AG10803 (cell line): ENCODE results near the gene ZNF700.
"Not testable (repeated sequence)": the region's sequence is repeated elsewhere in the genome, so short reads cannot be mapped to it uniquely, and the experiment has no call there.

Experiments
- DNase-seq: peaks from one replicate; pipeline ENCODE4 v3.0.0; 2010; ENCODE audit warnings: low read depth
- H3K4me3 ChIP-seq: 2 replicates; pipeline ENCODE4 v1.5.1; 2011; ENCODE audit warnings: mild to moderate bottlenecking, low read length, control low read depth
- TF ChIP-seq, protein P1 (sequence below): conservative IDR thresholded peaks from 2 replicates; pipeline ENCODE4 v1.5.1; 2011; ENCODE audit warnings: mild to moderate bottlenecking, low read length, control low read depth, inconsistent platforms

ZNF700 gene

DNA sequence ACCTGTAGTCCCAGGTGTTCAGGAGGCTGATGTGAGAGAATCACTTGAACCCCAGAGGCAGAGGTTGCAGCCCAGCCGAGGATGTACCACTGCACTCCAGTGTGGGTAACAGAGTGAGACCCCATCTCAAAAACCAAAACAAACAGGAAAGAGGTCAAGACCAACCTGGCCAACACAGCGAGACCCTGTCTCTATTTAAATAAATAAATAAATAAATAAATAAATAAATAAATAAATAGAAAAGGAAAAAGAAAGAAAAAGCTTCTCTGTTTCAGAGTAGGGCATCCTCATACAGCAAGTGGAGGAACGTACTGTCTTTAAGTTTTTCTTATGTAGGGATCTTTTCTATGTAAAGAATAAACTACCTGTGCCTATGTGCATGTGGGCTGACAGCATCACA is 2.3 kb downstream of the ZNF700 start:
- no peak for DNase-seq
- no peak overlapping the region for H3K4me3 ChIP-seq

DNA sequence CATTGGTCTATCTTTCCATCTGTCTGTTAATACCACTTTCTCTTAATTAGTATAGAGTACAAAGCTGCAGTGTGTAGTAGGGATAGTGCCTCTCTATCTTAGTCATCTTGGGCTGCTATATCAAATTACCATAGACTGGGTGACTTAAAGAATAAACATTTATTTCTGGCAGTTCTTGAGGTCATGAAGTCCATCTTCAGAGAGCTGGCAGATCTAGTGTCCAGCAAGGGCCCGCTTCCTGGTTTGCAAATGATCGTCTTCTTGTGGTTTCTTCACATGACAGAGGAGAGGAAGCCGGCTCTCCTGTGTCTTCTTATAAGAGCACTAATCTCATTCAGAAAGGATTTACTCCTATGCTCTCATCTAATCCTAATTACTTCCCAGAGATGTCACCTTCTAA is 6.1 kb downstream of the ZNF700 start:
- no peak overlapping the region for H3K4me3 ChIP-seq
- DNase-seq = no peak
- TF ChIP-seq, protein P1, sequence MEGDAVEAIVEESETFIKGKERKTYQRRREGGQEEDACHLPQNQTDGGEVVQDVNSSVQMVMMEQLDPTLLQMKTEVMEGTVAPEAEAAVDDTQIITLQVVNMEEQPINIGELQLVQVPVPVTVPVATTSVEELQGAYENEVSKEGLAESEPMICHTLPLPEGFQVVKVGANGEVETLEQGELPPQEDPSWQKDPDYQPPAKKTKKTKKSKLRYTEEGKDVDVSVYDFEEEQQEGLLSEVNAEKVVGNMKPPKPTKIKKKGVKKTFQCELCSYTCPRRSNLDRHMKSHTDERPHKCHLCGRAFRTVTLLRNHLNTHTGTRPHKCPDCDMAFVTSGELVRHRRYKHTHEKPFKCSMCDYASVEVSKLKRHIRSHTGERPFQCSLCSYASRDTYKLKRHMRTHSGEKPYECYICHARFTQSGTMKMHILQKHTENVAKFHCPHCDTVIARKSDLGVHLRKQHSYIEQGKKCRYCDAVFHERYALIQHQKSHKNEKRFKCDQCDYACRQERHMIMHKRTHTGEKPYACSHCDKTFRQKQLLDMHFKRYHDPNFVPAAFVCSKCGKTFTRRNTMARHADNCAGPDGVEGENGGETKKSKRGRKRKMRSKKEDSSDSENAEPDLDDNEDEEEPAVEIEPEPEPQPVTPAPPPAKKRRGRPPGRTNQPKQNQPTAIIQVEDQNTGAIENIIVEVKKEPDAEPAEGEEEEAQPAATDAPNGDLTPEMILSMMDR = no peak

More for the DNA sequence above, 2.3 kb downstream of the ZNF700 start:
- TF ChIP-seq, protein P1 = no peak

DNA sequence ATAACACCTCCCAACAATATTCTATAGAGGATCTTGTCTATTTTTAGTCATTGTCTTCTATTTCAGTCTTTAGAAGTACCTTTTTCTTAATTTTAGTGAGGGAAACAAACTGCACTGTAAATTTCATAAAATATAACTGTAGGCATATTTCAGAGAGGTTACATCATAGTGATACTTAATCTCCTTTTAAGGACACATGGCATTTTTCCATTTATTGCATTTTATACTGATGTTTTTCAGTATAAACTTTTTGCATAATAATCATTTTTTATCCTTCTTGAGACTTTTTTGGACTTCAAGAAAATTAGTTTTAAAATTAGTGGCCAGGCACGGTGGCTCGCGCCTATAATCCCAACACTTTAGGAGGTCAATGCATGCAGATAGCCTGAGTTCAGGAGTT is 6.6 kb downstream of the ZNF700 start:
- TF ChIP-seq, protein P1 = no peak
- no peak for DNase-seq
- no peak overlapping the region for H3K4me3 ChIP-seq

- not testable (repeated sequence) for DNase-seq, H3K4me3 ChIP-seq
These were observed 10.9 kb downstream of the ZNF700 start for GRCh38 chr19:11935829-11936228.

GRCh38 chr19:11938383-11938782 is 13.5 kb downstream of the ZNF700 start:
- DNase-seq, H3K4me3 ChIP-seq: not testable (repeated sequence)

DNA sequence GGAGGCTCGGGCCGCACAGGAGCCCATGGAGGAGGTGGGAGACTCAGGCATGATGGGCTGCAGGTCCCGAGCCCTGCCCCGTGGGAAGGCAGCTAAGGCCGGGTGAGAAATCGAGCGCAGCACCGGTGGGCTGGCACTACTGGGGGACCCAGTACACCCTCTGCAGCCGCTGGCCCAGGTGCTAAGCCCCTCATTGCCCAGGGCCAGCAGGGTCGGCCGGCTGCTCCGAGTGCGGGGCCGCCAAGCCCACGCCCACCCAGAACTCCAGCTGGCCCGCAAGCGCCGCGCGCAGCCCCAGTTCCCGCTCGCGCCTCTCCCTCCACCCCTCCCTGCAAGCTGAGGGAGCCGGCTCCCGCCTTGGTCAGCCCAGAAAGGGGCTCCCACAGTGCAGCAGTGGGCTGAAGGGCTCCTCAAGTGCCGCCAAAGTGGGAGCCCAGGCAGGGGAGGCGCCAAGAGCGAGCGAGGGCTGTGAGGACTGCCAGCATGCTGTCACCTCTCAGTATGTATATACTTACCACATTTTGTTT is 16.5 kb downstream of the ZNF700 start:
- DNase-seq, H3K4me3 ChIP-seq: not testable (repeated sequence)

DNA sequence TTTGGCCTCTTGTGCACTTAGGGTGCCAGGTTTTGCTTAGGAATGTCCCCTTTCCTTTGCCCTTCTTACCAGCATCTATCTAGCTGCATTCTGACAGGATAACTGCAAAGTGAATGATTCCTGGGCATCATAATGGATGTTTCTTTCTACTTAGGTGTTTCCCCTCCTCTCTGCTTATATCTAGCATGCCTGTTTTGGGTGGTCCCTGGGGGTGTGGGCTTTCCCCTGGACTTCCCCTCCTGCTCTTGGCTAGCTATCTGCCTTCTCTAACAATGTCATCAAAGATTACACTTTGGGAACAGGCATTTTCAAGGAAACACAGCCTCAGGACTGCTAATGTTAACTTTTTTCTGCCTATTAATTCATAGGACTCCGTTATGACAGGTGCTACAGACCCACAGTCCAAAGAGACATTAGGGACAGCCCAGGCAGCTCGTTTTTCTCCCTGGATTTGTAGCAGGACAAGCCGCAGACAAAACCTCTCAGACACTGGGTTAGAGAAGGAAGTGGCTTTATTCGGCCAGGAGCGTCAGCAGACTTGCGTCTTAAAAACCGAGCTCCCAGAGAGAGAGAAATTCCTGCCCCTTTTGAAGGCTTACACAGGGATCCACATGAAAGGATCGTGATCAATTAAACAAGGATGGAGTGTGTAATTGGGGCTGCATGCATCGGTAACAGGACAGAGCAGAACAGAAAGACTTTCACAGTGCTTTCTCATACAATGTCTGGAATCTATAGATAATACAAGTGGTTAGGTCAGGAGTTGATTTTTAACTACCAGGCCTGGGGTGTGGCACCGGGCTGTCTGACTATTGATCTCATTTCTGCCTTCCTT is 17.3 kb downstream of the ZNF700 start:
- no peak overlapping the region for H3K4me3 ChIP-seq
- DNase-seq = no peak
- TF ChIP-seq, protein P1 = no peak

DNA sequence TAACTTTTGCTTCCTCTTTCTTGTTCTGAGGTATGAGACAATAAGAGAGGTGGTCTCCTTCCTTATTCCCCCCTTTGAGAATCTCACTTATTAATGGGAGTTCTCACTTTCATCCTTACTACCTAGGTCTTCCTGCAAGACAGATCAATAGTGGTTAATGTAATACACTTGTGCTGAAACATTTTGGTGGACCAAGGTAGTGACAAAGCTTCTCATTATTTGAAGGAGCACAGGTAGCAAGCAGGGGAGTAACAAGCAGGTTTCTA is 17.9 kb downstream of the ZNF700 start:
- no peak overlapping the region for H3K4me3 ChIP-seq
- no peak for DNase-seq

More for the DNA sequence above, 17.9 kb downstream of the ZNF700 start:
- TF ChIP-seq, protein P1 = no peak
